Bronchial epithelial cell (primary cell): Measurements from ENCODE around the gene TBC1D22A. TPM values are rescaled to one million over a fixed set of nuclear protein-coding genes. Genes with fewer than 3 reads are reported as not detected.

ENCODE experiments used
- DNase-seq: peaks from one replicate; pipeline ENCODE4 v3.0.0-alpha.2; 2010; ENCODE audit warnings: low read depth
- FAIRE-seq: peaks from 2 replicates; lab custom pipeline; 2011; peaks lifted over from hg19 to GRCh38; lab: Jason Lieb, UNC
- H3K27me3 ChIP-seq: 2 replicates; pipeline ENCODE4 v1.5.1; 2011; ENCODE audit warnings: low read length; ENCODE audit not compliant: control insufficient read depth, insufficient read depth
- H3K36me3 ChIP-seq: 2 replicates; pipeline ENCODE4 v1.5.1; 2011; ENCODE audit warnings: low read length; ENCODE audit not compliant: control insufficient read depth, insufficient read depth
- H3K4me3 ChIP-seq: 2 replicates; pipeline ENCODE4 v1.5.1; 2011; ENCODE audit warnings: mild to moderate bottlenecking, low read depth, low read length, control low read depth
- CTCF ChIP-seq: IDR thresholded peaks from 2 replicates; pipeline ENCODE4 v1.5.1; 2011; ENCODE audit warnings: mild to moderate bottlenecking, moderate library complexity, low read length, control low read depth, inconsistent platforms; ENCODE audit not compliant: insufficient read depth, severe bottlenecking
- total RNA-seq: library from RNA; depleted of rRNA; stranded (reverse); fragments of >200 nt; gene quantifications from 2 replicates; pipeline ENCODE4 v1.2.1, GENCODE V29; 2014

Gene TBC1D22A
- total RNA-seq, 1 donor from 2014 or later: 10.0 TPM

- no peak for DNase-seq
- no peak for FAIRE-seq
- H3K4me3 ChIP-seq: no peak overlapping the region
- H3K36me3 ChIP-seq: no peaks in the 10 kb centered on the region
- TF ChIP-seq CTCF: no peak
- H3K27me3 ChIP-seq: no peaks in the 10 kb centered on the region
These were observed 412.9 kb downstream of the TBC1D22A start for GRCh38 chr22:47175151-47176025.

- FAIRE-seq (no peak), DNase-seq (no peak)
- TF ChIP-seq CTCF: no peak
These were observed 413.6 kb downstream of the TBC1D22A start for GRCh38 chr22:47176026-47176389.

GRCh38 chr22:47176573-47177333 is 414.3 kb downstream of the TBC1D22A start:
- no peak for TF ChIP-seq CTCF
- no peak for DNase-seq
- no peaks in the 10 kb centered on the region for H3K27me3 ChIP-seq
- H3K4me3 ChIP-seq: no peak overlapping the region
- FAIRE-seq: no peak
- H3K36me3 ChIP-seq: no peaks in the 10 kb centered on the region

More at GRCh38 chr22:47176026-47176389, 413.6 kb downstream of the TBC1D22A start:
- H3K36me3 ChIP-seq: no peaks in the 10 kb centered on the region
- H3K4me3 ChIP-seq: no peak overlapping the region
- H3K27me3 ChIP-seq: no peaks in the 10 kb centered on the region

GRCh38 chr22:47177334-47177815 is 414.9 kb downstream of the TBC1D22A start:
- Histone ChIP-seq H3K36me3 (no peaks in the 10 kb centered on the region), H3K27me3 (no peaks in the 10 kb centered on the region), H3K4me3 (no peak overlapping the region)
- no peak for TF ChIP-seq CTCF
- DNase-seq: no peak
- FAIRE-seq: no peak

GRCh38 chr22:47178339-47178738 is 415.9 kb downstream of the TBC1D22A start:
- Histone ChIP-seq H3K4me3 (no peak overlapping the region), H3K27me3 (no peaks in the 10 kb centered on the region), H3K36me3 (no peaks in the 10 kb centered on the region)
- no peak for DNase-seq
- TF ChIP-seq CTCF: no peak
- FAIRE-seq: no peak
